CD4-positive, alpha-beta T cell treated with Interleukin-2 at 100 ng/mL for 4 hours (primary cell): ENCODE measurements around the gene PPM1L.

ENCODE experiments used
- DNase-seq: peaks from one replicate; pipeline ENCODE4 v3.0.0-alpha.2; 2020; ENCODE audit warnings: low spot score

PPM1L gene

GRCh38 chr3:161100994-161101393 is 345.0 kb downstream of the PPM1L start:
- no peak for DNase-seq

- DNase-seq: no peak
Measured at GRCh38 chr3:161101609-161102008, 345.6 kb downstream of the PPM1L start.

- DNase-seq: no peak
Measured at GRCh38 chr3:161103776-161104385, 347.9 kb downstream of the PPM1L start.

GRCh38 chr3:161104561-161105551 is 348.8 kb downstream of the PPM1L start, which contains the start of gene B3GALNT1:
B3GALNT1 (minus strand) TSS chr3:161105349; CDS start chr3:161086754, 18,595 bp downstream.
- no peak for DNase-seq

DNA sequence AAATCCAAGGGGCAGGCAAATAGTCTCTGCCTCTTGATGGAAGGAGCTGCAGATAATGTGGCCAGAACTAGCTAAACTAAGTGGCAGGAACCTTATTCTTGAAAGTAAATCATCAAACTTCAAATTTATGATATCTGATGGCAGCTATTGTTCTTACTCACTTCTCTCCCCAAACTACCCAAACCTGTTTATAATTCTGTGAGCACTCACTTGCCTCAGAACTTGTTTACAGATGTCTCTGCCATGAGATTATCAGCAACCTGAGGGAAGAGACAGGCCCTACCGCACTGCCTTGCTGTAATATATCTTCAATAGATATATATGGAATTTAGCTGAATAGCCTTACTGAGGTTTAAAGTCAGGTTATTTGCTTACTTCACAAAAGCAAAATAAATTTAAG is 351.3 kb downstream of the PPM1L start:
- no peak for DNase-seq

GRCh38 chr3:161108840-161109239 is 352.8 kb downstream of the PPM1L start:
- DNase-seq: no peak

- no peak for DNase-seq
Measured at GRCh38 chr3:161117646-161118045, 361.6 kb downstream of the PPM1L start.

DNA sequence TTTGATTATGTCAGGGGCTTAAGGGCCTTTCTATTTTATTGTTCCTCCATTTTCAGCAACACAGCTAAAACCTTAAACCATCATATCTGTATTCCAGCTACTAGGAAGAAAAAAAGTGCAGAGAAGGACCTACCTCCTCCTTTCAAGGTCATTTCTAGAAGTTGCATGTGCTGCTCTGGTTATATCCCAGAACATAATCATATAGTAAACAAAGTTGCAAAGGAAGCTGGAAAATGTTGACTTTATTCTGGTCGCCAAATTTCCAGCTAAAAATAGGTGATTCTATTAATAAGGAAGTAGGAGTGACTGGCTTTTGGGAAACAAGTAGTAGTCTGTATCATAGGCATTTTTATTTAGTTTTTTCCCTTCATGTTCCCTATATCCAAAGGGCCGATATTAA is 370.5 kb downstream of the PPM1L start:
- no peak for DNase-seq
